Stimulated activated CD8-positive, alpha-beta memory T cell treated with anti-CD3 and anti-CD28 coated beads, Interleukin-7, amount 100 ng/mL, for 24 hours (primary cell): ENCODE data around the gene ABCA4.

Source experiments
- DNase-seq: peaks from one replicate; pipeline ENCODE4 v3.0.0-alpha.2; 2020; ENCODE audit warnings: low read depth

Gene ABCA4

DNA sequence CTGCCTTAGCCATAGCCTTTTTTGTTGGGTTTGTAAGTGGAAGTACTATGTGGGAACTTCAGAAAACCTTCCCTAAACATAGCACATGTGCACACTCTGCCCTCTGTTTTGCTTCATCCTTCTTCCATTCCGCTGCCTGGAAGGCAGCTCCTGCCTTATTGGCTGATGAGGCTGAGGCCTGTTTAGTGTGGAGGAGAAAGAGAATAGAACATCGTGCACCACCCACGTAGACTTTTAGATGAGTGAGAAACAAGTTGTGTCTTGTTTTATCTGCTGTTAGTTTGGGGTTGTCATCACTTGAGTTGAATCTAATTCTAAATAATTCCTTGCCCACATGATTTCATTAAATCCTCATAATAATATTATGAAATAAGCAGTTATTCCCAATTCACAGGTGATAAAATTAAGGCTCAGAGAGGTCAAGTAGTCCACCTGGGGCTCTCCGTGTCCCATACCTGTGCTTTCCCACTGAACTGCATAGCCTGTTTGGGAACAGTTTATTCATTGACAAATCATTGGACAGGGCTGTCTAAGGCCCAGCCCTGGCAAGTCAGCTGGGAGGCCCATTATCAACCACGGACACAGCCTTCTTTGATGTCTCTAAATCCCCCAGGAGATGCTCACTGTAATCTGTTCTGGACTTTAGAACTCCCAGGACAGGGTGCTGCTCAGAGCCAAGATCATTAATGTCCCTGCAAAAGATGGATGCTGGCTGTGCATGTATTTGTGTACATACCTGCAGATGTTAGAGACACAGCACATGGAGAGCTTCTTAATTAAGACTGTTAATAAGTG is 93.0 kb downstream of the ABCA4 start:
- DNase-seq: no peak

- DNase-seq: no peak
Observed at GRCh38 chr1:94026619-94027380, 94.1 kb downstream of the ABCA4 start.

GRCh38 chr1:94025383-94026340 is 95.3 kb downstream of the ABCA4 start:
- no peak for DNase-seq

- no peak for DNase-seq
Observed at GRCh38 chr1:94024104-94024792, 96.7 kb downstream of the ABCA4 start.

- no peak for DNase-seq
Observed at GRCh38 chr1:94022471-94023189, 98.3 kb downstream of the ABCA4 start.

DNA sequence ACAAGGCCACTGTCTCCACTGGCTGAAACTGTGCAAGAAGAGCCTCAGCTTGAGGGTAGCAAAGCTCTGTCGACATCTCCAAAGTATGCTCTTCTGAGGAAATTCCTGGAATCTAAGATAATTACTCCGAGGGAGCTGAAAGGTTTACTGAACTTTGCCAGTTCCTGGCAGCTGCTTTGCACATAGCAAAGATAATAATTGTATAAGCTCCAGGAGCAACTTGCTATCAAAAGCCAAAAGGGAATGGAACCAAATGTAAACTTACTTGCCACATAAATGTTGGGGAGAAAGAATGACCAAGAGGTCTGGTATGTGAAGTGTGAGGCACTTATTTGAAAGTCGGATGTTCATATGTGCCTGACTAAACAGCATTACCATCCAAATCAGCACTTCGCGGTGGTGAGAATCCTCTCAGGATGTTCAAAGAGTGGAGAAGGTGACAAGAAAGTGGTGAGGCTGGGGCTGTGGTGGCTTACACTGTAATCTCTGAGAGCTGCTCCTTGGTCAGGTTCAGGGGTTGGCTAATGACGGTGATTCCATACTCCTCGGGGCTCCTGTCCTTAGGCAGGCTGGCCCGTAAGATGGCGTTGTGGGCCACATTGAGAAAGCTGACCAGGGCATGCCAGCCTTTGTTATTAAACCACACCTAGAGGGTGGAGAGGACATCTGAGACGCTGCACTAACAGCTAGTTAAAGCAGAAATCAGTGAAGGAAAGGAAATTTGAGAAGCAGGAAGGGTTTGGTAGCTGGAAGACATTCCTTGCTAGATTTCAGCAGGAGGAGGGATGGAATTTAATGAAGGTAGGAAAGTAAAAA is 100.0 kb downstream of the ABCA4 start:
- no peak for DNase-seq

DNA sequence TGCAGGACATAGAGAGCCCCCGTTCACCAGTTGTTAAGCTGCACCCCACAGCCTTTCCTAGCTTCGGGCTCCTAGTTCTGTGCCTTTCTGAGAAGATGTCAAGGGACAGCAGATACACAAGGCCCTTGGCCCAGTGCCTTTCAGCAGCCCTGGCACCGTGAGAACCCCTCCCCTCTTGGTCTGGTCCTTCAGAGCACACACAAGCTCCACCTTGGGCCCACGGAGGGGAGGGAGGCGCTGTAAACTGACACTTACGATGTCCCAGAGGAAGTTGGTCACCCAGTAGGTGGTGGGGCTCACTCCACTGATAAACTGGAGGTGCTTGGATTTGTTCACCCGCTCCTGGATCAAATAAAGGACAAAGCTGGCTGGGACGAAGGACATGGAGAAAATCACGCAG is 101.6 kb downstream of the ABCA4 start:
- DNase-seq: no peak

- DNase-seq: no peak
Observed at GRCh38 chr1:94017155-94017829, 103.7 kb downstream of the ABCA4 start.

DNA sequence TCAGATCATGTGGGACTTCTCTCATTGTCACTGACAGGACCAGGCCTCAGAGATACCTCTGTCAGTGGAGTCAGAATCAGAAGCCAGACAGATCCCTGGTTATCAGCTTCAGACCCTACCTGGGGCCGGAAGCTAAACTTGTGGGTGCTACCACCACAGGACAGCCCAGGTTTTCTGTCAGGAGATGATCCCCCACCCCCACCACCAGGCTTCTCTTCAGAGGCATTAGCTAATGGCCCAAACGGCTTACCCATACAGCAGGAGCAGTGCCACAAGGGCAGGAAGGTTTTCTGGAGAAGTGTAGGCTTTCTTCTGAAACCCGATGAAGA is 105.5 kb downstream of the ABCA4 start:
- DNase-seq: no peak

GRCh38 chr1:94014635-94015488 is 106.1 kb downstream of the ABCA4 start:
- DNase-seq: no peak

- no peak for DNase-seq
Observed at GRCh38 chr1:94014087-94014486, 106.9 kb downstream of the ABCA4 start.

GRCh38 chr1:94013367-94013878 is 107.5 kb downstream of the ABCA4 start:
- no peak for DNase-seq

DNA sequence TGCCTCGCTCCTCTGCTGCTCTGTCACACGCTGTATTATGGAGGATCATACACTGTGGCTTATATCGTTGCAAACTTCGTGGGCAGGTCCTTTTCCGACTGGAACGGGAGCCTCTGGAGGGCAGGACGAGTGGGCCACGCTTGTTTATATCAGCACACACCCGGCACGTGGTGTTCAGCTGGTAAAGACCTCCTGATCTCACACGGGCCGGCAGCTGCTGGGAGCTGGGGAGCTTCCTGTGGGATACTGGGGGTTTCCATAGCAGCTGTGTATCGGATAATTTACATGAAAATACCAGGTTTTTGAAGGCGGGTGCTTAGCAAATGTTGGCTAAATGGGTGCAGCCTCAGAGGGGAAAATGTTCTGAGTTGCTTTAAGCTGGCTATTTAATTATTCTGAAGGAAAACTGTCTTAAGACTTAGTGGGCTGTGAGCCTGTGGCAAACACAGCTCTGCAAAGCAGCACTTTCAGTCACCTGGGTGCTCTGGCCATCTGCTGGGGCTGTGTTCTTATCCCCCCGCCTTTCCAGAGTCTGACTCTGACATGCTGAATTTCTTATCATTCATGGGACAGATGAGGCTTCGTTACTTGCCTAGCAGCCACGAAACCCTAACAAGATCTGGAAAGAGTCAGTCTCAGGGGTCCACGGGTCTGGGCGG is 108.1 kb downstream of the ABCA4 start:
- DNase-seq: no peak

DNA sequence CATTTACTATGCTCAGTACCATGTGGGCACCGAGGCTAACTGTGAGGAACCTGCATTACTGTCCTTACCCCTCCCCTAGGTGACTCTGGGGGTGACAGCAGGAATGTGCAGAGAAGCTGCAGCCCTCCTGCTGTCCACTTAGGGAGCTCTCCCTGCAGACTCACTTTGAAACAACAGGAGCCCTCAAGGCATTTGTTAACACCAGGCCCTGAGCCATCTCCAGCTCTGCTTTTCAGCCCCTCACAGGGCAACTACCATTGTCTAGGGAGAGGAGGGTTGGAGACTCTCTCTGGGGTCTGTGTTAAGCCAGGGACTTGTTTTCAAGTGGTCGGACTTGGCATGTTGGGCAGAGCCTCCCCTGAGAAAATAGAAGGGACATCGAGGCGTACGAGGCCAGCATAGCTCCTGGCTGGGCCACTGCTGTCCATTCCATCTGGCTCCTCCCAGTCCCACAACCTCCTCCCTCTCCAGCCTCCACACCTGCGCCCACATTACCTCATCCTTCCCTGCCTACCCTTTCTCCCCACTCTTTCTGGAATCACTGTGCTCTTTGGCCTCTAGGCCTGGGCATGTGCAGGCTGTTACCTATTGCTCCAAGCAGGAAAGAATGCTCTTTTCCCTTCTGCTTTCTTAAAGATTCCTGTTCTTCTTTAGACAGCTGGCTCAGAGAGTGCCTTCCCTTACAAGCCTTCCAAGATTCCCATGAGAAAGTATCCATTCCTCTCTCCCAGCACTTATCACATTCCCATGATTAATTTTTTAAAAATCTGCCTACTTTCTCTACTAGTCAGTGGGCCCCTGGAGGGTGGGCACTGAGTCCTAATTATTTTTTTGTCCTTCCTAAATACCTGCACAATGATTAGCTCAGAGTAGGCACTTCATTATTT is 109.0 kb downstream of the ABCA4 start:
- DNase-seq: no peak

- DNase-seq: no peak
Observed at GRCh38 chr1:94011129-94011528, 109.8 kb downstream of the ABCA4 start.

GRCh38 chr1:94009304-94009703 is 111.6 kb downstream of the ABCA4 start:
- DNase-seq: no peak

- no peak for DNase-seq
Observed at GRCh38 chr1:94006604-94007003, 114.3 kb downstream of the ABCA4 start.
